Measurements from ENCODE around the gene PRRT2.

PRRT2 gene

DNA sequence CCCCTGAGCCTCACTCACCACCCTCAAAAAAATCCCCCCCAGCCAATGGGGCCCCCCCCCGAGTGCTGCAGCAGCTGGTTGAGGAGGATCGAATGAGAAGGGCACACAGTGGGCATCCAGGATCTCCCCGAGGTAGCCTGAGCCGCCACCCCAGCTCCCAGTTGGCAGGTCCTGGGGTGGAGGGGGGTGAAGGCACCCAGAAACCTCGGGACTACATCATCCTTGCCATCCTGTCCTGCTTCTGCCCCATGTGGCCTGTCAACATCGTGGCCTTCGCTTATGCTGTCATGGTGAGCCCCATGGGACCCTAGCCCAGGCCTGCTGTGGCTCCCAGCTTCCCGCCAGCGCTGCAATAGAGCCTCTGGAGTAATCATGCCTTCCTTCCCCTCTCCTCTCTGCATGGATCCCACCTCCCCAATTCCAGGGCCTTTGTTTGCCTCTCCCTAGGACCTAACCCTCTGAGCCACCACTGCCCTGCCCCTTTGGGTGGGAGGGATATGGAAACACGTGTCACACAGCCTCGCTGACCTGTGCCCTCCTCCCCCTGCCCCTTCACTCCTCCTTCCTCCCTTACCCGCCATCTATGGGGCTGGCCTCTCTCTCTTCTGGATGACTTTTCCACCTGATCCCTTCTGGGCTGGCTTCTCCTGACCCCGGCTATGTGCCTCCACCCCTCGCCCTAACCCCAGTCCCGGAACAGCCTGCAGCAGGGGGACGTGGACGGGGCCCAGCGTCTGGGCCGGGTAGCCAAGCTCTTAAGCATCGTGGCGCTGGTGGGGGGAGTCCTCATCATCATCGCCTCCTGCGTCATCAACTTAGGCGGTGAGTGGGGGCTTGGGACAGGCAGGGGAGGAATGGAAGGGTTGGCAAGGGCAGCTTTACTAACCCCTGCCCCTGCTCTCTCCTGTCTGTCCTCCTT lies 1.9 kb downstream of the PRRT2 start:
- DNase-seq (ENCODE audit: low read depth): no peak
- H3K4me3 ChIP-seq (ENCODE audit: low read depth, low read length): no peak overlapping the region
- no peak for TF ChIP-seq CTCF (IDR thresholded peaks at IDR 0.05; ENCODE audit: low read depth, low read length, missing control alignments)

- no peak overlapping the region for H3K4me3 ChIP-seq (ENCODE audit: low read depth, low read length)
- no peak for TF ChIP-seq CTCF (IDR thresholded peaks at IDR 0.05; ENCODE audit: low read depth, low read length, missing control alignments)
- DNase-seq (ENCODE audit: low read depth): no peak
These were observed 2.6 kb downstream of the PRRT2 start for GRCh38 chr16:29814592-29814991.

GRCh38 chr16:29815032-29815721 lies 3.2 kb downstream of the PRRT2 start:
- DNase-seq (ENCODE audit: low read depth): no peak
- peak overlapping the region; percentile 89 for H3K4me3 ChIP-seq (ENCODE audit: low read depth, low read length)
- no peak for TF ChIP-seq CTCF (IDR thresholded peaks at IDR 0.05; ENCODE audit: low read depth, low read length, missing control alignments)

GRCh38 chr16:29815793-29816693 lies 4.0 kb downstream of the PRRT2 start, which contains the start of gene PAGR1:
Gene PAGR1, plus strand, starts transcription at chr16:29816152. Its CDS starts 374 bp downstream, at chr16:29816526.
- TF ChIP-seq CTCF (IDR thresholded peaks at IDR 0.05; ENCODE audit: low read depth, low read length, missing control alignments): peak; percentile 94
- peak within 1 kb of the TSS; percentile 89 for H3K4me3 ChIP-seq (ENCODE audit: low read depth, low read length)

DNA sequence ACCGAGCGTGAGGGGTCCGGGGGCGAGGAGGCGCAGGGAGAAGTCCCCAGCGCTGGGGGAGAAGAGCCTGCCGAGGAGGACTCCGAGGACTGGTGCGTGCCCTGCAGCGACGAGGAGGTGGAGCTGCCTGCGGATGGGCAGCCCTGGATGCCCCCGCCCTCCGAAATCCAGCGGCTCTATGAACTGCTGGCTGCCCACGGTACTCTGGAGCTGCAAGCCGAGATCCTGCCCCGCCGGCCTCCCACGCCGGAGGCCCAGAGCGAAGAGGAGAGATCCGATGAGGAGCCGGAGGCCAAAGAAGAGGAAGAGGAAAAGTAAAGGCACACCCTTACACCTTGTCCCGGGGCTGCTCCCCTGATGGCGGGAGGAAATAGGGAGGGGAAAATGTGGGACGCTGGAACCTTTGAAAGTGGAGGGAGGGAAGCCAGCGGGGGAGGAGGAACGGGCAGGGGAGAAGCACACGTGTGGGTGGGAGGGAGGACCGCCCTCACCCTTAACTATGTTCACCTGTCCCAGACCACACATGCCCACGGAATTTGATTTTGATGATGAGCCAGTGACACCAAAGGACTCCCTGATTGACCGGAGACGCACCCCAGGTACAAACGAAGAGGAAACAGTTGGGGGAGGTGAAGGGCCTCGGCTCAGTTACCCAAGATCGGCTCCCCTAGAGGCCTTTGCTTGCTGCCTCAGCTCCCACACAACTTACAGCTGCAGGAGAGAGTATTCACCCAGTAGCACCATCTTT lies 4.9 kb downstream of the PRRT2 start:
- DNase-seq (ENCODE audit: low read depth): no peak
- TF ChIP-seq CTCF (IDR thresholded peaks at IDR 0.05; ENCODE audit: low read depth, low read length, missing control alignments): peak; percentile 54
- H3K4me3 ChIP-seq (ENCODE audit: low read depth, low read length): peak overlapping the region; percentile 89

More at GRCh38 chr16:29815793-29816693, 4.0 kb downstream of the PRRT2 start, which contains the start of gene PAGR1:
- DNase-seq (ENCODE audit: low read depth): peak; percentile 99

GRCh38 chr16:29818082-29818481 lies 6.1 kb downstream of the PRRT2 start:
- H3K4me3 ChIP-seq (ENCODE audit: low read depth, low read length): no peak overlapping the region
- TF ChIP-seq CTCF (IDR thresholded peaks at IDR 0.05; ENCODE audit: low read depth, low read length, missing control alignments): no peak
- no peak for DNase-seq (ENCODE audit: low read depth)

Measured in GM12864 (cell line).